NCI-H187 (cell line): ENCODE measurements around the gene PSG7.
"Not testable (repeated sequence)": the region's sequence is repeated elsewhere in the genome, so short reads cannot be mapped to it uniquely, and the experiment has no call there.

Experiments
- DNase-seq, 2 experiments: peaks; one replicate each; lab custom pipeline; 2025; lab: John Stamatoyannopoulos, UW

PSG7 gene

DNA sequence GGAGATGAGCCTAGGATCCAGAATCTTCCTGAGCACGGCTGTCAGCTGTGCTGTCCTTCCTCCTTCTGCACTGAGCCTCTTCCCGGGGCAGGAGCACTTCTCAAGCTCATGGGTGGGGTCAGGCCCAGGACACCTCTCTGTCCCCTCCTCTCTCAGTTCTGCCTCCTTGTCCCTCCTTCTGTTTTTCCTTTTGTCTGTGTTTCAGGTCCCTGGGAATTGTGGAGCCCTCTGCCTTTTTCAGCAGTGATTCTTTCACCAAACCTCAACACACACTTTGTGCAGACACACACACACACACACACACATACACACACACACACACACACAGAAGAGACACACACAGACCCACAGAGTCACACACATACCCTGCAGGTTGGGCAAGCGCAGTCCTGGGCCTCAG, at the start of gene PSG7:
TSS of gene PSG7 (minus strand) at position 101 of the 400 bp plus-strand sequence. CDS start 131 bp downstream, outside the sequence.
- DNase-seq = not testable (repeated sequence)

DNA sequence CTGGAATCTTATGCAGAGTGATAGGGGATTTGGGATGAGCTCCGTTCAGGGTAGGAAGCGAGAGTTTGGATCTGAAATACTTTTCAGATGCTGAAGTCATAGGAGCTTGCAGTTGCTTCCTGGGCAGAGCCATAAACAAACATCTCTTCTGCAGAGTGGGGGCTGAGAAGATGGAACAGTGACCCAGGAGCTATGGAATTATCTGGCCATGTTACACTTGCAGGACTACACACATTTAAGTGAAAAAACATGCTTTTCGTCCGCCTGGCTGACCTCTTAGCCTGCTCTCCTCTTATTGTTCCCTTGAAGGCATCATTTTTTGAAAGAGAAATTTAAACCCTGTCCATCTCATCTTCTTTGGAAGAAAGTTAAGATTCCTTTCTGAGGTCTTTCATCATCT, 48.6 kb upstream of the PSG7 start:
- DNase-seq = no peak

DNA sequence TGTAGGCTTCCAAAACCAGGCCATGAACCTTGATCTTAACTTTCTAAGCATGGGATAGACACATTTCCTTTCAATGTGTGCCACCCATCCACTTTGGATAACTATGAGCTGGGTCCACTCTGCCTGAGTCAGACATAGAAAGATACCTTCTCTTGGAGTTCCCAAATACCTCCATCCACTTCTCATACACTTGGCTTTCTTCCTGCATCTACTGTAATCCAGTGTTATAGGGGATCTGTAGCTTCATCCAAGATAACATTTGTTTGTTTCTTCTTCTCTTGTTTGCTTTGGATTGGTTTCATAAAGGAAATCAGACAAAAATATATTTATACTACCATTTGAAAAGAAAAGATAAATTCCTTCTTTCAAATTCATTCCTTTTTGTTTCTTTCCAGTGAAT, 45.1 kb upstream of the PSG7 start:
- not testable (repeated sequence) for DNase-seq

DNA sequence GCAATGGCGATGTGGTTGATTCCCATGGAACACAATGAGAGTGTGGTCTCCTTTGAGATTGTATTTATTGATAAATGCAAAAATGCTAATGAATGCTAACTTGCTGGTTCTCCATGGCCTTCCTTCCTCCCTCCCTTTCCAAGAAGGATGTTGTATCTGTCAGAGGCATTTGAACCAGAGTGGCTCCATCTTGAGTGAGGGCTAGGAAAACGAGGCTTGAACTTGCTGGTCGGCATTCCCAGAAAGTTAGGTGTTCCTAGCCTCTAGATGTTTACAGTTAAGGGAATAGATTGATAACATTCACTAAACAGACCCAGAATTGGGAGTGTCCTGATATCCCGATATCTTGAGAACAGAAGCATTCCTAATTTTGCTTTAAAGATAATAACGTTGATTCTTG, 34.4 kb upstream of the PSG7 start:
- DNase-seq = not testable (repeated sequence)

DNA sequence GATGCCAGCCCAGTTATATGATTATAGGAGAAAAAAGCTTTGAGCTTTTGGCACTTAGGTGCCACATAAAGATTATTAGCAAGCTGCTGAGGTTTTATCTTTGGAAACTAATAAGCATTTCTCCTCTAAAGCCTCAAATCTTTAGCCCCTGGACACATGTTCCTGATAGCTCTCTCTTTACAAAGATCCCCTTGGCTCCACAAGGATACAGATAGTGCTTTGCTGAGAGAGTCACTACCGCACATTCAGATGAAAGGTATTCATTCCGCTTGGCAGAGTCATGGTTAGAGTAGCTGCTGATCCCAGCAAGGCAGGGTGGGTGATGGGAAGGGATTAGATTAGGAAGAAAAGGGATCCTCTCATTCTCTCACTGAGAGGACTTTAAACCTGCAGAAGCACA, 28.2 kb upstream of the PSG7 start:
- DNase-seq = no peak

DNA sequence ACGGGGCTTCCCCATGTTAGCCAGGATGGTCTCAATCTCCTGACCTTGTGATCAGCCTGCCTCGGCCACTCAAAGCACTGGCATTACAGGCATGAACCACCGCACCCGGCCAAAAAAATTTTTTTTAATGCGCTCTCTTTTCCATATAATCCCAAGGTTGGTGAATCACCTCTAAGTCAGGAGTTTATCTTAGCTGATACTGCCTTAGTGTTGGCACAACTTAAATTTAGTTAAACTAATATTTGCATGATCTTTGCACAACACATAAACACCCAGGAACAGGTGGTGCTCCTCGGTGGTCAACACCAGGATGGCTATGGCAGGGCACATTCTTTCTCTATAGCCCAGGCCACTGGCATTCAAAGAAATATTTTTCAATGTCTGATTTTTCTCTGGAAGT, 24.1 kb upstream of the PSG7 start:
- DNase-seq = no peak

DNA sequence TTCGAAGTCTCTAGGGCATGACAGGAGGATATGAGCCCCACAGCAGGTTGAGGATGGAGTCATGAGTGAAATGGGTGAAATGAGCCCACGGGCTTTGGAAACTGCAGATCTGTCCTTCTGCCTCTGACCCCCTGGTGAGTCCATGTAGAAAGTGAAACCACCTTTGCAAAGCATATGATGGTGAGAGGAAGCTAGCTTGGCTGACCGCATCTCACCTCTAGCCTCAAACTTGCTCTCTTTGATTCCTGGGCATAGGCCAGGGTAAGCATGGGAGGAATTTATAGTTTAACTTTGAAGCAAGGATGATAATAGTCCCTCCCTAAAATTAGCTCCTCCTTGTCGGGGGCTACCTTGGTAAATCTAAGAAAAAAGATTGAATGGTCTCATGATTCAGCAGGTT, 15.1 kb upstream of the PSG7 start:
- DNase-seq = not testable (repeated sequence)

DNA sequence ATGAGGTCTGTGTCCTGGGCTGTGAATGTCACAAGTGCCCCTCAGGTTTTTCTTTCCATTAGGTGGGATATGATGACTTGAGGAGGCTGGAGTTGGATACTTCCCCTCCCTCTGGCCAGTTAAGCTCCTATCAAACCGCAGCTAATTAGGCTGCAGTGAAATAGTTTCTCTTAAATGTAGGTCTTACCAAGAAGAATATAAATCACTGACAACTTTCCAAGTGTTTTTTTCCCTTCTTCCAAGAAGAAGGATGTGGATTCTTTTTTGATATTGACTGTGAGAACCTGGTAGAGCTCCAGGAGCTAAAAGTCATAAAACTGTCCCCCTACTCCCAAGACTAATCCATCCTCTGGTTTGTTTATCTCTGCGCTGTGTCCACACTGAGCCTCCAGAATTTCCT, 14.5 kb upstream of the PSG7 start:
- not testable (repeated sequence) for DNase-seq

DNA sequence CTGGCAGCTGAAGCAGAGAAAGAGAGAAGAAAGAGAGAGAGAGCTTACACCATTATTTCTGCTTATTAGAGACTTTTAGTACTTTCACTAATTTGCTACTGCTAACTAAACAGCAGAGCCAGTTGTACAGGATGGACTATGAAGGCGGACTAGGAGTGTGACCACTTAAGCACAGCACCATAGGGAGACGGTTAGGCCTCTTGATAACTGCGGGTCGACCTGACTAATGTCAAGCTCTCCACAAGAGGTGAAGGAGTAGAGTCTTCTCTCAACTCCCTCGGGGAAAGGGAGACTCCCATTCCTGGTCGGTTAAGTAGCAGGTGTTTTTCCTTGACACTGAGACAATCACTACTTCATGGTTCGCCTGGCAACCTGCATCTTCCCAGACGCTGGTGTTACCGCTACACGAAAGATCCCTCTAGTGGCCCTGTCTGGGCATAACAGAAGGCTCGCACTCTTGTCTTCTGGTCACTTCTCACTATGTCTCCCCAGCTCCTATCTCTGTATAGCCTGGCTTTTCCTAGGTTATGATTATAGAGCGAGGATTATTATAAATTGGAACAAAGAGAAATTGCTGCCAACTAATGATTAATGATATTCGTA, 5.3 kb upstream of the PSG7 start:
- DNase-seq = no peak

DNA sequence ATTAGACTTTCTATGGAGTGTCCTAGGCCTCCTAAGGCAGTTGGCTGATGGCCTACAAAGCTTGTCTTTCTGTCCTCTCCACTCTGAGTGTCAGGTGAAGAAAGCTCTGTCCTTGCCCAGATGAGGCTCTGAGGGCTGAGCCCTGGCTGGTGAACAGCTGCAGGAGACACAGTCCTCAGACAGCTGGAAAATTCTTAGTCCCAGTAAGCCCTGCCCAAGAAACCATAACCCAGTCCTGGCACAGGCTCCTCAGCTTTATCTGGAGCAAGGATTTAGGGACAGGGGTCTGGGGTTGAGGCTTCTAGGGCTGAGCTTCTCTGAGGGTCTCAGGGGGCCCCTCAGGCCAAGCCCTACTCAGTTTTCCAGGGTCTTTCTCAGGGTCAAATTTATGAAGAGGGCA, 2.3 kb downstream of the PSG7 start:
- not testable (repeated sequence) for DNase-seq

DNA sequence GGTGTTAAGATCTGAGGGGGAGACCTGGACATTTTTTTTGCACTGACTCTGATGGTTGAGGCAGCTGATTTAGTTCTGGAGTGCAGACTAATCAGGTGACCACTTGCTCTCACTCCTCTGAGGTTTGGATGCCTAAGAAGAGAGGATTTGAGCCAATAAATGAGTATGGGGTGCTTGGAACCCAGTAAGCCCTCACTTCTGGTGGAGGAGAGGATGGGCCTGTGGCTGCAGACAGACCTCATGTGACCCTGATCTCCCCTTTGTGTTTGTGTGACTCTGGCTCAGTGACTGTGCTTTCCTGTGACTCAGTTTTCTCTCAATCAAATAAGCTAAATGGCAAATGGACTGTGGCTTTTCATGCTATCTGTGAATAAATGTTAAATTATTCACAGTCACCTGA, 2.8 kb downstream of the PSG7 start:
- not testable (repeated sequence) for DNase-seq

DNA sequence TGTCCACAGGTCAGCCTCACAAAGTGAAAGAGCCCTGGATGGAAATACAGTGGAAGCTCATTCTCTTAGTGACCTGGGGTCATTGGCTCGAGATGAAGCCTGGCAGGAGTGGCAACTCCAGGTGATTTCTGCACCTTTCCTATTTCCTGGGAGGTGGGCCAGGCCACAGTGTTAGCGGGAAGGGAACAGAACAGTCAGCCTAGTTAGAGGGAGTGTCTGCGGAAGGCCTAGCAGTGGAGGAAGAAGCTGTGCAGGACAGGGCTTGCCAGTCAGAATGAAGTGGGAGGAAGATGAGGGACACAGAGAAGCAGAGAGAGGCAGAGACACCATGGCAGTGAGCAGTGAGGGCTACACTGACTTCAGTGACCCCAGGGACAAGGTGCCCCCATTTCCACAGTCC, 3.6 kb downstream of the PSG7 start:
- not testable (repeated sequence) for DNase-seq

DNA sequence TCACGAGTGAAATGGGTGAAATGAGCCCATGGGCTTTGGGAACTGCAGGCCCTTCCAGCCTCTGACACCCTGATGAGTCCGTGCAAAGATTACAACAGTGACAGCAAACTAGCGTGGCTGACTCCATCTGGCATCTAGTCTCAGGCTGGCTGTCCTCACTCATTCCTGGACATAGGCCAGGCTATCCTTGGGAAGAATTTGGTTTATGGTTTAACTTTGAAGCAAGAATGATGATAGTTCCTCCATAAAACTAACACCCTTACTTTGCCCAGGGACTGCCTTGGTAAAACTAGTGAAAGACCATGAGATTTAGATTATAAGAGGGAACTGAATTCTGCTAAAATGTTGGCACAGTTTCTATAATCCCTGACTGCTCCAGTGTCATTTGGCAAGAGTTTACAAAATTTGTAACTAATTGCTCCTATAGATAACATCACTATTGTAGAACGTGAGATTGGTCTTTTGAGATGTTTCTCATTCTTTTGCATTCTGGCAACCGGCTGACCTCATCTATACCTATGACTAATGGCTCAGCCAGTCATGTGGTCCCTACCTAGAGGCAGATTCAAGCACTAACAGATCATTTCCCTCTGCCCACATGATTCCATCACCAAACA, 4.4 kb downstream of the PSG7 start:
- not testable (repeated sequence) for DNase-seq

DNA sequence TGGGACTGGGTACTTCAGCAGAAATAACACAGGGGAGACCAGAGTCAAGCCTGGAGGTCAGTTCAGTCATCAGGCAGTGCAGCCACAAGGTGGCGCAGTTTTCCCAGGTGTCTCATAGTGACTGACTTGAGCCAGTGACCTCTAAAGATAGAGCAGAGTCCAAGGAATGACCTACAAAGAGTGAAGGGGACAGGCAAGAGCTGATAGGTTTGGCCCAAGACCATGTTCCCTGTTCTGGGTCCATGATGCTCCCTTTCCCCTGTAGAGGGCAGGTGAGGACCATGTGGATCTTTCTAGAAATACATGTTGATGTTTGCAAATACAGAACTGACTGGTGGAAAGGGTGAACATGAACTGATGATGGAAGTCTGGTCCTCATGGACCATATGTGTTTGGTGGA, 6.8 kb downstream of the PSG7 start:
- not testable (repeated sequence) for DNase-seq

DNA sequence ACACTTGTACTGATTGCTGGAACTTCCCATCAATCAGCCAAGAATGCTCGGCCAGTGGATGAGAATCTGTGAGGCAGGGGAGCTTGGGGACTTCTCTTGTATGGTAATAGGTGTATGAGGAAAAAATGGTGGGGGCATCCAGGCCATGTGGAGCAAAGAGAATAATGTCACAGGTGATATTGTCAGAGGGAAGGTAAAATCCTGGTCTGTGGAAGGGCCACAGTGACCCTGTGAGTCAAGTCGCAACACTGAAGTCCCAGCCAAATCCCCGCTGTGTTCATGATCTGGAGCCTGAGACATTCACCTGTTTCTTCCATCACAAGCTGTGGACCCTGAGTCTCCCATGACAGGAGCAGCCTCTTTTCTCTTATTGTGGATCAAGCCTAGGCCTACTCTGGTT, 8.1 kb downstream of the PSG7 start:
- no peak for DNase-seq

DNA sequence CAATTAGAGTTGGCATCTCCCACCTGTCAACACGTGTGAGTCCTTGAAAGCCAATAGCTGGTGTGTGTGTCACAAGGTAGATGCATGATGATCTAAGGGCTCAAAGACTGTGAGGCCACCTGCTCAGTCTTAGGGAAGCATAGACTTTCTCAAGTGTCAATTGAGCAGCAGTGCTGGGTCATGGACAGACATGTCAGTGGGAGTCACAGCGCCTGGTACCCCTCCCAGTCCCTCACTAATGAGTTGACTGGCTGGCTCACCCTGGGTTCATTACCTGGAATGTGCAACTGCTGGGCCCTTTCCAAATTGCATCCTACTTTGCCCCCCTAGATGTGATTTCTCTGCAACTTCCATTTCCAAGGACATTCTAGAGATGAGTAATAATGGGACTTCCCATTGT, 10.2 kb downstream of the PSG7 start:
- DNase-seq = no peak

DNA sequence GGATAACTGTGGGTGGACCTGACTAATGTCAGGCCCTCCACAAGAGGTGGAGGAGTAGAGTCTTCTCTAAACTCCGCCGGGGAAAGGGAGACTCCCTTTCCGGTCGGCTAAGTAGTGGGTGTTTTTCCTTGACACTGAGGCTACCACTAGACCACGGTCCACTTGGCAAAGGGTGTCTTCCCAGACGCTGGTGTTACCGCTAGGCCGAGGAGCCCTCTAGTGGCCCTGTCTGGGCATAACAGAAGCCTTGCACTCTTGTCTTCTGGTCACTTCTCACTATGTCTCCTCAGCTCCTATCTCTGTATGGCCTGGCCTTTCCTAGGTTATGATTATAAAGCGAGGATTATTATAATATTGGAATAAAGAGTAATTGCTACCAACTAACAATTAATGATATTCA, 13.9 kb downstream of the PSG7 start:
- DNase-seq = not testable (repeated sequence)

DNA sequence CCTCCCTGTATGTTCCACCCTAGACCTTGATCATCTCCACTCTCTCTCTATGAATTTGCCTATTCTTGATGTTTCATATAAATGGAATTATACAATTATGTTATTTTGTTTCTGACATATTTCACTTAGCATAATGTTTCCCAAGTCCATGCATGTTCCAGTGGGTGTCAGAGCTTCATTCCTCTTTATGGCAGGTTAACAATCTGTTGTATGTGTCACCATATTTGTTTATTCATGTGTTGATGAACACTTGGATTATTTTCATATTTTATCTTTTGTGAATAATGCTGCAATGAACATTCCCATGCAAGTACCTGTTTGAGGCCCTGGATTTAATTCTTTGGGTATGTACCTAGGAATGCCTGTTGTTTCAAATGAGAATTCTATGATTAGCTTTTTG, 16.0 kb downstream of the PSG7 start:
- not testable (repeated sequence) for DNase-seq

DNA sequence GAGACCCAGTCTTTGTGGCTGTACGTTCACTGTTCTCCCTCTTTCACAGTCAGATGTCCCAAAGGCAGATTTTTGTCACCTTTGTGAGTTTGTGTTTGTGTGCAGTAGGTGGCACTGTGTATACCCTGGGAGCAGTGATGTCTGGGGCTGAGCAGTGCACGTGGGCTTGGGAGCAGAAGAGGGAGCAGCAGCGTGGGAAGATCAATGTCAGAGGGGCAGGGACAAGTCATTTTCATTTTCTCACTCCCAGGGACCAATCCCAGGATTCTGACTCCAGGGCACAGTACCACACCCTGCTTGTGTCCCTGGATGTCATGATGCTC, 17.3 kb downstream of the PSG7 start:
- no peak for DNase-seq

DNA sequence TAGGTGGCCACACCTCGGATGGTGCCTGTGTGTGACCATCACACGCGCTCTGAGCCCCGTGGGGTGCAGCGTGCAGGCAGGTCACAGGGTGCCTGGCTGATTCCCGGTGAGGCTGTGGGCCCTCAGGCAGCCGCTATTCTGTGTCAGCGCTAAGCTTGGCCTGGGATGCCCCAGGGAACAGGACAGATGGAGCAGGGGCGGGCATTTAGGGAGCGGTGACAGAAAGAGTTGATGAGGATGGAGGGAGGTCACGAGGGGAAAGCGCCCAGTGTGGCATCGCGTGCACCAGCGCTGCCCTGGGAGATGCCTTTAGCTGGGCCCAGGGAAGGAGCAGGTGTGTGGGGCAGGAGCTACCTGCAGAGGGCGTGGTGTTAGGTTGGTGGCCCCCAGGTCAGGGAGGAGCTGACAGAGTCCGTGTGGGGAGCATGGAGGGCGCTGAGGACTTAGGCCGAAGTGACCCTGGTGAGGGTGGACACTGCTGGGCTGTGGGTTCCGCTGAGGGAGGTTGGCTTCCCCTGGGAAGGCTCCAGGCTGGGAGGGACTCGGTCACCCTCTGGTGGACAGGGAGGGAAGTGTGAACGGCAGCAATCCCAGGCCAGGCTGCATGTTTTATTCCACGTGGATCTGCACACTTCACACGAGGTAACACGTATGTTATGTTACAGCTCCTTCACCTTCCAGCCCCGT, 17.8 kb downstream of the PSG7 start:
- DNase-seq = not testable (repeated sequence)

DNA sequence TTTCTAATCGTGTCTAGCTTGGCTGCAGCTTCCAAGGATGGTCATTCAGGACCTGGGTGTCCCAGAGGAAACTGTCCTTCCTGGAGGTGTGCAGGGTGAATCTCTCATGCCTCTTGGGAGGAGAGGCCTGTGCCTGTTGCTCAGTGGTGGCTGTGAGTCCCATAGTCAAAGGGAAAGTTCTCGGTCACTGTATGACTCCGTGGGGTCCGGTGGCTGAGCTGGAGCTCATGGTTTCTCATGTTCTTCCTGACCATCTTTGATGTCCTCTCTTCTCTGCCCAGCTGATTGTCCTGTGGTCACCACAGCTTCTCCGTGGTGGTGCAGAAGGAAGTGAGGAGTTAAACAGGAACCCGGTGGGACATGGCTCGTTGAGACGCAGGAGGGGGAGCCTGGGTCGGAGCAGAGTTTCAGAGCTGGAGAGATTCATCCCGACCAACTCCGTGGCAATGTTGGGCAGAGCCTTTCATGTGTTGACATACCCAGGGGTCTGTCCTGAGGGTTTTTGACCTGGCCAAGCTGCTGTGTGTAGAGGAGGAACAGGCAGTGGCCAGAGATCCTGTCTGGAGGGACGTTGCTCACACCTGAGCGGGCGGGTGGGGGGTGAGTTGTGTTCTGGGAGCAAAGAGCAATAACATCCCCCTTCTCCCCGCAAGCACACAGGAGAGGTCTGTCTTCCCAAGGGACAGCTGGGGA, 18.5 kb downstream of the PSG7 start:
- not testable (repeated sequence) for DNase-seq

DNA sequence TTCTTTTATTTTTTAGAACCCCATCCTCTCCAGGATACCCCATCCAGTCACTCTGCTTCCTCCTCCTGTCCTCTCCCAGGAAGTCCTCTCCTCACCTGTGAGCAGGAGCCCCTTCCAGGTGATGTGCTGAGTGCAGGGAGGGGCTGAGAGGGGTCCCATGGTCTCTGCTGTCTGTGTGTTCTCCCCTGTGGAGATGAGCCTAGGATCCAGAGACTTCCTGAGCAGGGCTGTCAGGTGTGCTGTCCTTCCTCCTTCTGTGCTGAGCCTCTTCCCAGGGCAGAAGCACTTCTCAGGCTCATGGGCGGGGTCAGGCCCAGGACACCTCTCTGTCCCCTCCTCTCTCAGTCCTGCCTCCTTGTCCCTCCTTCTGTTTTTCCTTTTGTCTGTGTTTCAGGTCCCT, 19.4 kb downstream of the PSG7 start, which contains the start of gene PSG6:
TSS of gene PSG6 (minus strand) at position 261 of the 400 bp plus-strand sequence. CDS start at position 159, 102 bp downstream.
- DNase-seq = not testable (repeated sequence)

DNA sequence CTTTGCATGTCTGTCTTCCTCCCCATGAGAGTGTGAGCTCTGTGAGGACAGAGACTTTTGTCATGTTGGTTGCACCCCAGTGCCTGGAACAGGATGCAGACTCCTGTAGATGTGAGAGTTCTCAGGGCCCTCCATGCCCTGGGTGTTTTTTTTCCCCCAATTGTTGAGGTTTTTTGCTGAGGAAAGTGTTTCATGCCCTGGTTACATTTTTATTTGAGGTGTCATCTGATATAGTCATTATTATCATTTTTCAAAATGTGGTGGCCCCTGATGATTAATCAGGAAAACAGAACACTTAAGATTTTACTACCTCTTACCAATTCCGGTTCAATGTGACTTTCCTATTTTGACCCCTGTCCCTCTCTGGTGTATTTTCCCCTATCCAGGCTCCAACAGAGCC, 20.1 kb downstream of the PSG7 start:
- not testable (repeated sequence) for DNase-seq
